Activated T-helper 17 cell treated with anti-CD3 and anti-CD28 coated beads, Interleukin-2, amount 50 U/mL, for 72 hours (primary cell): ENCODE results near the gene SNRPD1. TPM values are rescaled to one million over a fixed set of nuclear protein-coding genes. Genes with fewer than 3 reads are reported as not detected.
"Not testable (repeated sequence)": the region's sequence is repeated elsewhere in the genome, so short reads cannot be mapped to it uniquely, and the experiment has no call there.

Experiments used
- ATAC-seq: fragments of 150-1000 bp; cut with Tn5 transposase; replicated peaks from 2 replicates; pipeline ENCODE4 v1.10.0; 2021; ENCODE audit warnings: mild to moderate bottlenecking, moderate library complexity
- H3K27ac Mint-ChIP-seq: one replicate; pipeline ENCODE4 v1.8.0; 2022; ENCODE audit warnings: mixed read lengths
- H3K27me3 Mint-ChIP-seq: one replicate; pipeline ENCODE4 v1.8.0; 2022; ENCODE audit warnings: mixed read lengths
- H3K36me3 Mint-ChIP-seq: one replicate; pipeline ENCODE4 v1.8.0; 2022; ENCODE audit warnings: low read depth, mild to moderate bottlenecking, mixed read lengths
- H3K4me1 Mint-ChIP-seq: one replicate; pipeline ENCODE4 v1.8.0; 2022; ENCODE audit warnings: mixed read lengths
- H3K4me3 Mint-ChIP-seq: one replicate; pipeline ENCODE4 v1.8.0; 2022; ENCODE audit warnings: mild to moderate bottlenecking, mixed read lengths
- H3K9me3 Mint-ChIP-seq: one replicate; pipeline ENCODE4 v1.8.0; 2022; ENCODE audit warnings: mixed read lengths
- total RNA-seq, 2 donors: library from RNA; stranded (reverse); gene quantifications; one replicate each; pipeline ENCODE4 v1.2.3, GENCODE V29; 2022

SNRPD1 gene
- total RNA-seq, 2 donors from 2014 or later = 69.2 to 134 TPM

DNA sequence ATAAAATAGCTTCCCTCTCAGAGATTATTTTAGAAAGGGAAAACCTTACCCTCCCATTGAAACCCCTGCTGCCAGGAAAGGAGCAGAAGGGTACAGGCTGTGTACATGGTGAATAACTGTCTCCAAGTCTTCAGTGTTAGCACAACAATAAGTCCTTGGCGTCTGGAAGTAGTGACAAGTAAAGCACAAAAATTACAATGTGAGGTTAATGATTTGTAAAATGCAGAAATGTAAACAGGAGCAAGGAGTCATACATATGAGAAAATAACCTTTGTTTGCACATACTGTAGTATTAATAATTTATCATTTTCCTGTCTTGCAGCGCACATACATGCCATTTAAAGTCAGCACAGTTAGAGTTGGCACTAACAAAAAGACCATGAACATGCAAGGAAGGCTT, 52.0 kb downstream of the SNRPD1 start:
- Mint-ChIP-seq H3K4me1 (no peaks in the 10 kb centered on the region), H3K27me3 (no peaks in the 10 kb centered on the region), H3K4me3 (no peak overlapping the region), H3K36me3 (peaks cover 22% of the 10 kb centered on the region), H3K9me3 (no peaks in the 10 kb centered on the region), H3K27ac (no peak overlapping the region)
- ATAC-seq = no peak

DNA sequence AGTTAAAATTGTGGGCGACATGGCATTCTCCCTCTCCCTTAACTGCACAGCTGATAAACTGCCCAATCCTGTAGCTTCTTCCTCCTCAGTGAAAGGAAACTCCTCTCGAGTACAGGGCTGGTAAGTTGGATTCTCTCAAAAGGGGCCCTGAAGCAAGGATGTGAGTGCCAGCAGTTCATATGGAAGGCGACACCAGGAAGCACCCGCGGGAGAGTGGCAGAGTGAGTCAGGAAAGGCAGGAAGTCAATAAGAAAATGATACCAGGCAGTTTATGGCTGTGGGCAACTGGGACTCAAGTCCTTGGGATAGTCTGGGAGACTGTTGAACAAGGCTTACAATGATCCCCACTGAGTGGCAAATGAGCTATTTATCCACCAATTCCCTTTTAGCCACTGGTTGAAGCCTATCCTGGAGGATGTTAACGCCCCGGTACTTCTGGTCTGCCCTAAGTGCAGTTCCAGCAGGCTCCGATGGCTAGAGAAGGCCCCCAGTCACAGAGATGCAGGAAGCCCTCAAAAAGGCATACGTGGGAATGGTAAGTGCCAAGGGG, 57.7 kb downstream of the SNRPD1 start:
- Mint-ChIP-seq H3K27ac (no peak overlapping the region), H3K9me3 (no peaks in the 10 kb centered on the region), H3K36me3 (no peaks in the 10 kb centered on the region), H3K4me1 (peaks cover 5% of the 10 kb centered on the region), H3K4me3 (no peak overlapping the region), H3K27me3 (no peaks in the 10 kb centered on the region)
- ATAC-seq = no peak

DNA sequence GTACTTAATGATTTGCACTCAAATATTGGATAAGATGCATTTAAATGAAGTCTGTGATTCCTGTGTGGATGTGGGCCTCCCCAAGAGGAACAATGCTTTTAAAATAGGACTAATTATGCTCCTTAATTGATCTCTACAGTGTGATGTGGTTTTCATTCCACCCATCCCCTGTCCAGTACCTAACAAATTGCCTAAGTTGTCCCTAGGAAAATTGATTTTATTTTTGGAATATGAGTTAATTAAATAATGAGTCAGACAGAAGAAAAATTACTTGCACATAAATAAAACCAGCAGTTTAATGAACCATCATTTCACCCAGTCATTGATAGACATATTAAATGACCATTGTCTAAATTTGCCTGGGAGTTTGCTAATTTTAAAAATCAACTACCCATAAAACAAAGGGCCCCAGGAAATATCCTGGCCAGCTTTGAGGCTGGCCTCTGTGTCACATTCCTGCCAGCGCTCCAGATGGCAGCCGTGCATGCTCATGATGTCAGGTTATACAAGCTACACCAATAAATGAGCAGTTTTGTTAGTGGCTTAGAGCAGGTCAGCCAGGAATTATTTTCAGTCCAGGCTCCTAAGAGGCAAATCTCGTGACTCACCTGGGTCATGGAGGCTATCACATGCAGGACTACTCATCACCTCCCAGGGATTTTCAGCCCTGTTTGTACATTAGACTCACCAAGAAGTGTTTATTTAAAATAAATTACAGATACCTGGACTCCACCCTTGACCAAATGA, 60.6 kb downstream of the SNRPD1 start:
- no peaks in the 10 kb centered on the region for H3K36me3 Mint-ChIP-seq
- ATAC-seq = no peak
- peaks cover 5% of the 10 kb centered on the region for H3K4me1 Mint-ChIP-seq
- no peak overlapping the region for H3K4me3 Mint-ChIP-seq
- no peaks in the 10 kb centered on the region for H3K9me3 Mint-ChIP-seq
- H3K27me3 Mint-ChIP-seq = no peaks in the 10 kb centered on the region
- H3K27ac Mint-ChIP-seq = no peak overlapping the region

DNA sequence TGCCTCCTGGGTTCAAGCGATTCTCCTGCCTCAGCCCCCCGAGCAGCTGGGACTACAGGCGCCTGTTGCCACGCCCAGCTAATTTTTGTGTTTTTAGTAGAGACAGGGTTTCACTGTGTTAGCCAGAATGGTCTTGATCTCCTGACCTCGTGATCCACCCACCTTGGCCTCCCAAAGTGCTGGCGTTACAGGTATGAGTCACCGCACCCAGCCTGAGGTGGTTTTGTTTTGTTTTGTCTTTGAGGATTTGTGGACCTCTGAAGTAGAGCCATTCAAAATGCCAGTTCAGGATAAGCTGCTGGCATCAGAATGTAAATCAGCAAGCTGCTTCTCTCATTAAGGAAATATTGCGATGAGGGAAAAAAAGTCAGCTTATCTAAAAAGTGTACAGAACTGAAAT, 63.2 kb downstream of the SNRPD1 start:
- not testable (repeated sequence) for H3K27me3 Mint-ChIP-seq, H3K9me3 Mint-ChIP-seq, H3K27ac Mint-ChIP-seq, H3K36me3 Mint-ChIP-seq, H3K4me1 Mint-ChIP-seq
- peak; percentile 87 for ATAC-seq
- H3K4me3 Mint-ChIP-seq = peak overlapping the region; percentile 27

DNA sequence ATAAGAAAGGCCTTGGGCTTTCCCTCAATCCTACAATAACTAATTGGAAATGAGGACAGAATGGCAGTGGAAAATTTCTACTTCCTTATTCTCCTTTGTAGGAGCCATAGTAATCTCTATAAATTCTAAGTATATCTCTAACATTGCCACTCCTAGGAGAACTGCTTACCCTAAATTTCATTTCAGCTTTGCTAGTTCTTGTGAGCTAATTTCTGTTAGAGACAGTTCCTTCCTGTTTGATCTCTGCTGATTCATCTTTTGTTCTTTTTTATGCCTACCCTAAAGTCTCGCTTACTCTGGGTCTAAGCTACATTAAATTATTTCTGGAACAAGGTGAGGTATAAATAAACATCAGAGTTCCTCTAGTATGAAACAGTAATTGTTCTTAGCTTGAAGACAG, 66.7 kb downstream of the SNRPD1 start:
- no peaks in the 10 kb centered on the region for H3K4me1 Mint-ChIP-seq
- H3K36me3 Mint-ChIP-seq = no peaks in the 10 kb centered on the region
- no peaks in the 10 kb centered on the region for H3K9me3 Mint-ChIP-seq
- no peak overlapping the region for H3K27ac Mint-ChIP-seq
- H3K4me3 Mint-ChIP-seq = no peak overlapping the region
- no peaks in the 10 kb centered on the region for H3K27me3 Mint-ChIP-seq
- no peak for ATAC-seq

DNA sequence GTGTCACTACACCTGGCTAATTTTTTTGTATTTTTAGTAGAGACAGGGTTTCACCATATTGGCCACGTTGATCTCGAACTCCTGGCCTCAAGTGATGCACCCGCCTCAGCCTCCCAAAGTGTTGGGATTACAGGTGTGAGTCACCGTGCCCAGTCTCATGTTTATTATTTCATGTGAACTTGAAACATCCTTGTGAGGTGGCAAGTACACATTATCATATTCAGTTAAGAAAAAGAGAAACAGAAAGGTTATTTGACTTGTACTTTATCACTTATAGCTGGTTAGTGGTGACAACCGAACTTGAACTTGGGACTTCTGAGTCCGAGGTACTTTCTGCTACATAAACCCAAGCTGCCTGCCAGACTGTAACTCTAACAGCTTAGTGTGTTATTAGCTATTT, 68.0 kb downstream of the SNRPD1 start:
- peak; percentile 20 for ATAC-seq
- Mint-ChIP-seq H3K9me3 (no peaks in the 10 kb centered on the region), H3K4me3 (no peak overlapping the region)

DNA sequence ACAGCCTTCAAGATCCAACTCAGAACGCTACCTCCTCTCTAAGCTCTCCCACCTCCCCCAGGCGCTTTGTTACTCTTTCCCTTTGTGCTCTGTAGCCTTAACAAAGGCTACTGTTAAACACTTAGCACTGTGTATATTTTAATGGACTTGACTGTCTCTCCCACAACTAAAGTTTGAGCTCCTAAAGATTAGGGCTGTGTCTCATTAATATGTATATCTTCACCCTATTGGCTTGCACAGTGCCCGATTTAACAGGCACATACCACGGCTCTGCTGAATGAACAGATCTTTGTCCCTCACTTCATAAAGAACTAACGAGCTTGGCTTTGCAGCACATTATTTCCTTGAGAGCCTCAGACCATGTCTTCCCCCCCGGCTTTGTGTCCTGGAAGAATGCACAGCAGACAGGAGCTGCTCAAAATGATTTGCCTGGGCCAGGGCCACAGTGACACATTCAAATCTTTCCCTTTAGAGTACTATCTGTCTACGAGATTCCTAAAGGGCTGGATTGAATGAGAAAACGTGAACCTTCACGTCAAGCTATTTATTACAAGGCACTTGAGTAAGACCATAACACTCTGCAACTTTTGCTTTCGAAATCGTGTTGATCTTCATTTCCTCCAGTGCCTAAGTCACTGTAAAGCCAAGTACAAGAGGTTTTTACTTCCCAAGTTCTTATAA, 70.4 kb downstream of the SNRPD1 start:
- Mint-ChIP-seq H3K27me3 (no peaks in the 10 kb centered on the region), H3K4me3 (no peak overlapping the region), H3K27ac (no peak overlapping the region), H3K4me1 (peaks cover 6% of the 10 kb centered on the region), H3K36me3 (peaks cover 15% of the 10 kb centered on the region), H3K9me3 (no peaks in the 10 kb centered on the region)
- peak; percentile 81 for ATAC-seq

More for the DNA sequence above, 68.0 kb downstream of the SNRPD1 start:
- peaks cover 6% of the 10 kb centered on the region for H3K4me1 Mint-ChIP-seq
- no peaks in the 10 kb centered on the region for H3K27me3 Mint-ChIP-seq
- H3K36me3 Mint-ChIP-seq = peaks cover 7% of the 10 kb centered on the region
- H3K27ac Mint-ChIP-seq = no peak overlapping the region

Other genes with a start within 250 kb of the SNRPD1 start
- 10 to 100 TPM; 20.4 to 28.7 TPM for gene ESCO1, start 11.6 kb upstream of the SNRPD1 start, total RNA-seq
- gene ABHD3, start 92.5 kb downstream of the SNRPD1 start, total RNA-seq = 10 to 100 TPM; 28.9 to 48.4 TPM
- gene MIB1, start 128.5 kb downstream of the SNRPD1 start, total RNA-seq = 10 to 100 TPM; 52.3 to 64.0 TPM